Astrocyte (in vitro differentiated cells and primary cell): ENCODE results near the gene TEC.

Source experiments
- CTCF ChIP-seq: IDR thresholded peaks from 2 replicates; pipeline ENCODE4 v1.5.1; 2011; ENCODE audit warnings: low read depth, mild to moderate bottlenecking, inconsistent platforms, low read length, moderate library complexity; ENCODE audit not compliant: insufficient read depth
- EZH2 ChIP-seq: IDR thresholded peaks from 2 replicates; pipeline ENCODE4 v1.6.1; 2012; ENCODE audit warnings: mild to moderate bottlenecking, low read length, inconsistent platforms; ENCODE audit not compliant: insufficient read depth

DNA sequence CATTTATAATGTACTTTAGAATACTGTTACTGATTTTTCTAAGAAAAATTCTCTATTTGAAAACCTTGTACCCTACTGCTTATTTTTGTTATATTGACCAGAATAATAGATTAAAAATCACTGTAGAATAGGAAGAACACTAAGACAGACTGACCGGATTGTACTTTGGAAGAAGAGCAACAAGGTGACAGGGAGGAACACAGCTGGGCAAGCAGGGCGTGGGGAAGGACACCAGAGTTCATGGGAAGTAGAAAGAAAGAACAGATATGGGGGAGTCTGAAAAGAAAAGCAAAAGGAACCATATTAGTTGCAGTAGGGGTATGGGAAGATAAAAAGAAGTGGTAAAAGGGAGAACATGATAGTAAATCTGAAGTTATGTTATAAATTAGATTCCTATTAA, 174.2 kb downstream of the TEC start:
- TF ChIP-seq CTCF: no peak
- no peak for TF ChIP-seq EZH2
